GM19240 (cell line): Measurements from ENCODE around the gene ZNF146.
"Not testable (repeated sequence)": the region's sequence is repeated elsewhere in the genome, so short reads cannot be mapped to it uniquely, and the experiment has no call there.

Experiments
- DNase-seq: peaks from one replicate; pipeline ENCODE4 v3.0.0; 2011; ENCODE audit warnings: low spot score; ENCODE audit not compliant: insufficient read length

The ZNF146 gene

DNA sequence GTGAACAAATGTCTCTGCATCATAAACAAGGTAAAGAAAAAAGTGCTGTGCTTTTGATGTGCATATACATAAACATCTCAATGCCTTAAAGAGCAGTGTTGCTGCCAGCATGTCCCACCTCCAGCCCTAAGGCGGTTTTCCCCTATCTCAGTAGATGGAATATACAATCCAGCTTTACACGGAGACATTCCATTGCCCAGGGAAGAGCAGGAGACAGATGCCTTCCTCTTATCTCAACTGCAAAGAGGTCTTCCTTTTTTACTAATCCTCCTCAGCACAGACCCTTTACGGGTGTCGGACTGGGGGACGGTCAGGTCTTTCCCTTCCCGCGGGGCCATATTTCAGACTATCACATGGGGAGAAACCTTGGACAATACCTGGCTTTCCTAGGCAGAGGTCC lies 18.7 kb downstream of the ZNF146 start:
- not testable (repeated sequence) for DNase-seq

GRCh38 chr19:36236304-36236945 lies 21.5 kb downstream of the ZNF146 start:
- no peak for DNase-seq

DNA sequence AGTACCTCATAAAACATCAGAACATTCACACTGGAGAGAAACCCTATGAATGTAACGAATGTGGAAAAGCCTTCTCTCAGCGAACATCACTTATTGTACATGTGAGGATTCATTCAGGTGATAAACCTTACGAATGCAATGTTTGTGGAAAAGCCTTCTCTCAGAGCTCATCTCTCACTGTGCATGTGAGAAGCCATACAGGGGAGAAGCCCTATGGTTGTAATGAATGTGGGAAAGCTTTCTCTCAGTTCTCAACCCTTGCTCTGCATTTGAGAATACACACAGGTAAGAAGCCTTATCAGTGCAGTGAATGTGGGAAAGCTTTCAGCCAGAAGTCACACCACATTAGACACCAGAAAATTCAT lies 22.0 kb downstream of the ZNF146 start:
- no peak for DNase-seq

DNA sequence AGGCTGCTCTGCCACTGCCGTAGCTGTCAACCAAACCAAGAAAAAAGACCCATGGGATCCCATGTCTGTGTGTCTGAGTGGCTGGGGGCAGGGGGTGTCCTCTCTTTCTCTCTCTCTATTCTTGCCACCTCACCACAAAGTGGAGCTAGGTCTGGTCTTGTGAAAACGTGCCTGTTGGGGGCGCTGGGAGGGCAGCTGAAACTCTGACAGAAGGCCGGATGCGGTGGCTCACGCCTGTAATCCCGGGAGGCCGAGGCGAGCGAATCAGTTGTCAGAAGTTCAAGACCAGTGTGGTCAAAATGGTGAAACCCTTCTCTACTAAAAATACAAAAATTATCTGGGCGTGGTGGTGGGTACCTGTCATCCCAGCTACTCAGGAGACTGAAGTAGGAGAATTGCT lies 29.2 kb downstream of the ZNF146 start:
- DNase-seq: no peak

DNA sequence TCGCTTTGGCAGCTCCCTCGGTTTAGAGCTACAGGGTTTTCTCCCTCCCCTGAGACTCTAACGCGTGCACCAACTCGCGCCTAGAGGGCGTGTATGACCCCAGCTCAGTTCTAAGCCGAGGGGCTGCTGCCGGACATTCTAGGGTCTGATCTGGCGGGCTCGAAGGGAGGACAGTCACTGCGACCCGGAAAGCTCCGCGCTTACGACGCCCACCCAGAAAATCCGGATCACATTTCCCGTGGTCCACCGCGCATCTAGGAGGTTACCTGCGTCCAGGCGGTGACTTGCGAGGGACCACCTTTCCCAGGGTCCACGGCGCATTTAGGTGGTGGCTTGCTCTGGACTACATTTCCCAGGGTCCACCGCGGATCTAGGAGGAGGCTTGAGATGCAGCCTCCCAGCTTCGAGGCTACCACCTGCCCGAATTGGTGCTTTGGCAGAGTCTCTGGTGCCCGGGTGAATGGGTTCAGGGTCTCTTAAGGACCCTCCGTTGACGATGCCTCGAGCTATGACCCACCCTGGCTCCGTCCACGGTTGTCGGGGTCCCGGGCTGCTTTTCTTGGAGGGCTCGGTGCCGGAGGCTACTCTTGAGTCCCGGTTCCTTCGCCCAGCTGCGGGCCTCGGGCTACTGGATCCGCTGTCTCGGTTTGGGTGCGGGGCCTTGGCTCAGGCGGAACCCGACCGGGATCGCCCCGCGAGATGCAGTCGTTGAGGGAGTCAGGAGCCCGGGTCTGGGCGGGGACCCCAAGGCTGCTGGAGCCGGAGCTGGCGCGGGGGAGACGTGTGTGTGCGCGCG lies 30.5 kb downstream of the ZNF146 start:
- DNase-seq: no peak

DNA sequence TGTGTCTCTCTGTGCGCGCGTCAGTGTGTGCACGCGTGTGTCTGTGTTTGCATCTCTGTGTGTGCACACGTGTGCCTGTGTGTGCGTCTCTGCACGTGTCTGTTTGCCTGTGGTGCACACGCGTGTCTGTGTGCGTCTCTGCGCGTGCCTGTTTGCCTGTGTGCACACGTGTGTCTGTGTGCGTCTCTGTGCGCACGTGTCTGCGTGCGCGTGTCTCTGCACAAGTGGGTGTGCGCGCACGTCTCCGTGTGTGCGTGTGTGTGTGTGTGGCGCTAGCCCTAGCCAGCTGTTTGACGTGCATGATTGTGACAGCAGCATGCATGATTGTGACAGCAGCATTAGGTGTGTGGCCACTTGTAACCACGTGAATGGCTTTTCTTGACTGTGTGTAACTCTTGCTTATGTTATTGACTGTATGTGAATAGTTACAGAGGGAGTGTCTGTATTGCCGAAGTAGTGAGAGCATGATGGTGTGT lies 31.1 kb downstream of the ZNF146 start:
- DNase-seq: no peak

DNA sequence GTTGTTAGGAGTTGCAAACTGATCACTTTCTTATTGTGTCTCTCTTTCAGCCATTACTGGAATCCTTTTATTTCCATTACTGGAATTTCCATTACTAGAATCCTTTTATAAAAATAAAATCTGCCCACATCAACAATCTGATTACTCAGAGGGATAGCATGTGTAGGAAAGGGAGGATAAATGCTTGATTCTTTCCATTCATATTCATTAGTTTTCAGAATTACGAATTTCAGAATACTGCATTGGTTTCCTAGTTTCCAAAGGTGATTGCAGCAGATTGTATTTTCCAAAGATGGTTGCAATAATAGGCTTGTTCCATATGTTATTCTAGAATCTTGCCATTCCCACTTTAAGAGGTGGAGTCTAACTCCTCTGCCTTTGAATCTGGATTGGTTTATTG lies 37.1 kb downstream of the ZNF146 start:
- no peak for DNase-seq

DNA sequence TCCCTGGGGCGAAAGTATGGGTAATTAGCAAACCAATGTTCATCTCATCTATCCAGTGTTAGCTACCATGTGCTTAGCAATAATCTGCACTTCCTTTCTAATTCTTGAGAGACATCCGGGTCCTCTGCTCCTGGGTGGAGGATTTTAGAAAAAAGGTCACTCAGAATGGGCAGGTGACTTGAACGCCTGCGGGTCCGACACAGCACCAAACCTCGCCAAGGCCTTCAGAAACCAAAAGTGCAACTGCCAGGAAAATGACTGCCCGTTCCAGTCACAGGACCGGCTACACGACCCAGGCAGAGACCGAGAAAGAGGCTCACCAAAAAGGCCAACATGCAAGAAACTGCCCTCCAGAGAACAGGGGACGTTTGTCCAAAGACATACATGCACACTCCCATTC lies 39.9 kb downstream of the ZNF146 start:
- no peak for DNase-seq

- no peak for DNase-seq
Measured at GRCh38 chr19:36255316-36255715, 40.4 kb downstream of the ZNF146 start.

DNA sequence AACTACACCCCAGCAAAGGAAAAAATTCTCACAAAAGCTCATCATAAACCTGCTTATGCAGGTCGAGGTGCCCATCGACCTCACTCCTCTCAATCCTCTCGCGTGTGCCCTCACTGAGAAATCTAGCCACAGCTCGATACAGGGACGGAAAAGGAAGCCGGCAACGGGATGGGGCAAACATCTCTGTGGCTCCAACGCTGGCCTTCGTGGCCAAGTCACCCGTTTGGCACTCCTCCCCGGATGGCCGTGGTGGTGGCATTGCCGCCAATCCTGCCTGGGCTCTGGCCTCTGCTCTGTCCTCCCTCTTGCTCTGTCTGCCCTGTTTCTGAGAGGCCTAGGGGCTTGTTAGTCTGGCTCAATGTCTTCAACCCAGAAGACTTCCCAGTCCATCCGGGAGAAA lies 41.2 kb downstream of the ZNF146 start:
- no peak for DNase-seq

DNA sequence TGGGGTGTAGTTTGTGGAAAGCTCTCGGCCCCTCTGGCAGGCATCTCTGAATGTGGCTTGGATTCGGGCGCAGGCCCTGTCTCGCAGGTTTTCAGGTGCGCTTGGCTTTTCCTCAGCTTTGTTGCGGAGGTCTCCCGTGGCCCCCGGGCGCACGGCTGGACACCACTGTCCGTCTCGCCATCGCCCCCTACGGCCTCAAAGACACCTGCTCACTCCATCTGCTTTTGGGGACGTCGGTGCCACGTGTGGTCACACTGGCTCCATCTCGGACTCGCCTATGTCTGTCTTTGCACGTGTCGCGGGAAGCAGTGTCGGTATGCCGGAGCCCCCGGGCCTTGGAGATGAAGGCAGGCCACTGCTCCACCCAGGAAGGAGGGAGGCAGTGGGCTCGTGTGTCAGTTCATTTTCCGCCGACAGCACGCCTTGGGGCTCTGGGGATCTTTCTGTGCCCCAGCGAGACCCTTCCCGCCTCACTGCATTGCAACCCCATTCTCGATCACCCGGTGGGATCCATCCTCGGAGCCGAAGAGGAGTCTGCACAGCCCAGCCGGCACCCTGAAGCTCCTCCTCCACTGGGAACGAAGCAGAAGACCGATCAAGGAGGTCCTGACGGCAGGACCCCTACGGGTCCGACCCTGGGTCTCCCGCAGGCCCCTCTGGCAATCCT lies 42.1 kb downstream of the ZNF146 start:
- DNase-seq: no peak

DNA sequence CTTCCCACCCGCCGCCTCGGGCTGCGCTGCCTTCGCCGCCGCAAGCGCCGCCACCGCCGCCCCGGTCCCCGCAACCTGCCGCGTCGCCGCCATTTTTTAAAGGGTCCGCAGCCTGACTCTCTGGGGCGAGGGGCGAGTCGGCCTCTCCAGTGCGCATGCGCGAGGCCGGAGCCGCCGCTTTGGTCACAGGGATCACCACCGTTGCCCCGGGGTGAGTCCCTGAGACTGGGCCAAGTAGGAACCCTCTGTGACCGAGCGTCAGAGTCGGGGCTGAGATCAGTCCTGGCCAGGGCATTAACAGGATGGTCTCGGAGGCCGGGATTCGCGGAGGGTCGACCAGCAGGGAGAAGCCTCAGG lies 42.6 kb downstream of the ZNF146 start:
- no peak for DNase-seq

DNA sequence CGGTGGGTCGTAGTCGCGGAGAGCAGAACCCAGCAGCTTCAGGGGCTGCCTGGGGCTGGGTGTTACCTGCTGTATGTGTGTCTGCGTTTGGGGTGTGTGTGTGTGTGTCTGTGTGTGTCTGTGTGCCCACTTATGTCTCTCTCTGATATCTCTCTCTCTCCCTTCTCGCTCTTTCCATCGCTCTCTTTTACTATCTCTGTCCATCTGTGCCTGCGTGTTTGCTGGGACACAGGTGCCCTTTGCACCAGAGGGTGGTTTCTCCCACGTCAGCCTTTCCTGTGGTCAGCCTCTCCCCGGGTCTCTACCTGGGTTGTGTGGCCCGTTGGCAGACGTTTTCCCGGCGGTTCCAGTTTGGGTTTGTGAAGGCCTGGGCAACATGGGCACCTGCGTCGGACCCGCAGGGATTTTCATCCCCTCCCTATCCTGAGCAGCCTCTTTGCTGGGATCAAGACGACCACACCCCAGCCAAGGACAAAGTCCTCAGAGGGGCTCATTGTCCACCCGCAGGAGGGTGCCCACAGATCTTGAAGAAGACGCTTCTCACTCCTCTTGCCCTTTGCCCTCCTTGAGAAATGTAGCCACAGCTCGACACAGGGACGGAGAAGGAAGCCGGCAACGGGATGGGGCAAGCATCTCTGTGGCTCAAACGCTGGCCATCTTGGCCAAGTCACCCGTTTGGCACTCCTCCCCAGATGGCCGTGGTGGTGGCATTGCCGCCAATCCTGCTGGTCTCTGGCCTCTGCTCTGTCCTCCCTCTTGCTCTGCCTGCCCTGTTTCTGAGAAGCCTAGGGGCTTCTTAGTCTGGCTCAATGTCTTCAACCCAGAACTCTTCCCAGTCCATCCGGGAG lies 43.3 kb downstream of the ZNF146 start:
- DNase-seq: no peak

DNA sequence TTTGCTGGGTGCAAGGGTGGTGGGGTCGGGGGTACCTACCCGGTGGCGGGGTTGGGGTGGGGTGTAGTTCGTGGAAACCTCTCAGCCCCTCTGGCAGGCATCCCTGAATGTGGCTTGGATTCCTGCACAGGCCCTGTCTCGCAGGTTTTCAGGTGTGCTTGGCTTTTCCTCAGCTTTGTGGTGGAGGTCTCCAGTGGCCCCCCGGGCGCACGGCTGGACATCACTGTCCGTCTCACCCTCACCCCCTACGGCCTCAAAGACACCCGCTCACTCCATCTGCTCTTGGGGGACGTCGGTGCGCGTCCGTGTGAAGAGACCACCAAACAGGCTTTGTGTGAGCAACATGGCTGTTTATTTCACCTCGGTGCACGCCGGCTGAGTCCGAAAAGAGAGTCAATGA lies 44.3 kb downstream of the ZNF146 start:
- no peak for DNase-seq

- no peak for DNase-seq
Measured at GRCh38 chr19:36265064-36265463, 50.2 kb downstream of the ZNF146 start.

DNA sequence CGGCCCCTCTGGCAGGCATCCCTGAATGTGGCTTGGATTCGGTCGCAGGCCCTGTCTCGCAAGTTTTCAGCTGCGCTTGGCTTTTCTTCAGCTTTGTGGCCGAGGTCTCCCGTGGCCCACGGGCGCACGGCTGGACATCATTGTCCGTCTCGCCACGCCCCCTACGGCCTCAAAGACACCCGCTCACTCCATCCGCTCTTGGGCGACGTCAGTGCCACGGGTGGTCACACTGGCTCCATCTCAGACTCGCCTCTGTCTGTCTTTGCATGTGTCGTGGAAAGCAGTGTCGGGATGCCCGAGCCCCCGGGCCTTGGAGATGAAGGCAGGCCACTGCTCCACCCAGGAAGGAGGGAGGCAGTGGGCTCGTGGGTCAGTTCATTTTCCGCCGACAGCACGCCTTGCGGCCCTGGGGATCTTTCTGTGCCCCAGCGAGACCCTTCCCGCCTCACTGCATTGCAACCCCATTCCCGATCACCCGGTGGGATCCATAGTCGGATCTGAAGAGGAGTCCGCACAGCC lies 51.0 kb downstream of the ZNF146 start:
- no peak for DNase-seq

GRCh38 chr19:36266375-36266961 lies 51.6 kb downstream of the ZNF146 start:
- no peak for DNase-seq

- DNase-seq: no peak
Measured at GRCh38 chr19:36267061-36267845, 52.3 kb downstream of the ZNF146 start.

GRCh38 chr19:36268081-36268480 lies 53.2 kb downstream of the ZNF146 start:
- not testable (repeated sequence) for DNase-seq

GRCh38 chr19:36268591-36268990 lies 53.7 kb downstream of the ZNF146 start:
- DNase-seq: not testable (repeated sequence)
